ENCODE measurements around the gene ABI1.

DNA sequence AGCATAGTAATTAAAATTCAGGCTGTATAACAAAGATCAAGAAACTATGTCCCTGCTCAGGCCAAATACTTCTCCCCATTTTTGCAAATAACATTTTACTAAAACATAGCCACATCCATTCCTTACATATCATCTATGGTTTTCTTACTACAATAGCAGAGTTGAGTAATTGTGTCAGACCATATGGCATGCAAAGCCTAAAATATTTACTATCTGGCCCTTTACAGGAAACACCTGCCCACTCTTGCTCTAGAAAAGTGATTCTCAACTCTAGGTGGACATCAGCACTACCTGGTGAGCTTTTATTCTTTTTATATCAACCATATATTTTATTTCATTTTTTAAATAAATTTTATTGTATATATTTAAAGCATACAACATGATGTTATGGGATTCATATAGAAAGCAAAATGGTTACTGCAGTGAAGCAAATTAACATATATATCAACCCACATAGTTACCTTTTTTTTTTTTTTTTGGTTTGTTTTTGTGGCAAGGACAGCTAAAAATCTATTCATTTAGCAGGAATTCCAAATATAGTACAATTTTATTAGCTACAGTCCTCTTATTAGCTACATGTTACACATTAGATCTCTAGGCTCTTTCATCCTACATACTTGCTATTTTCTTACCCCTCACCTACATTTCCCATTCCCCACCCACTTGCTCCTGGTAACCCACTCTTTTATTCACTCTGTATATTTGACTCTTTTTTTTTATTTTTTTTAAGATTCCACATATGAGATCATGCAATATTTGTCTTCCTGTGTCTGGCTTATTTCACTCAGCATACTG is 19.6 kb downstream of the ABI1 start:
- no peak for TF ChIP-seq GABPA (IDR thresholded peaks at IDR 0.05; ENCODE audit: low read depth)
- TF ChIP-seq, protein P1, sequence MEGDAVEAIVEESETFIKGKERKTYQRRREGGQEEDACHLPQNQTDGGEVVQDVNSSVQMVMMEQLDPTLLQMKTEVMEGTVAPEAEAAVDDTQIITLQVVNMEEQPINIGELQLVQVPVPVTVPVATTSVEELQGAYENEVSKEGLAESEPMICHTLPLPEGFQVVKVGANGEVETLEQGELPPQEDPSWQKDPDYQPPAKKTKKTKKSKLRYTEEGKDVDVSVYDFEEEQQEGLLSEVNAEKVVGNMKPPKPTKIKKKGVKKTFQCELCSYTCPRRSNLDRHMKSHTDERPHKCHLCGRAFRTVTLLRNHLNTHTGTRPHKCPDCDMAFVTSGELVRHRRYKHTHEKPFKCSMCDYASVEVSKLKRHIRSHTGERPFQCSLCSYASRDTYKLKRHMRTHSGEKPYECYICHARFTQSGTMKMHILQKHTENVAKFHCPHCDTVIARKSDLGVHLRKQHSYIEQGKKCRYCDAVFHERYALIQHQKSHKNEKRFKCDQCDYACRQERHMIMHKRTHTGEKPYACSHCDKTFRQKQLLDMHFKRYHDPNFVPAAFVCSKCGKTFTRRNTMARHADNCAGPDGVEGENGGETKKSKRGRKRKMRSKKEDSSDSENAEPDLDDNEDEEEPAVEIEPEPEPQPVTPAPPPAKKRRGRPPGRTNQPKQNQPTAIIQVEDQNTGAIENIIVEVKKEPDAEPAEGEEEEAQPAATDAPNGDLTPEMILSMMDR (IDR thresholded peaks at IDR 0.05; ENCODE audit: insufficient read depth, low read length), result no peak

Measured in HL-60 (cell line).